Stimulated activated CD8-positive, alpha-beta memory T cell treated with anti-CD3 and anti-CD28 coated beads, Interleukin-4, amount 100 ng/mL, for 1 hour (primary cell): ENCODE results near the gene DIP2B.
"Not testable (repeated sequence)": the region's sequence is repeated elsewhere in the genome, so short reads cannot be mapped to it uniquely, and the experiment has no call there.

Experiments used
- DNase-seq, 2 donors: peaks; one replicate each; pipeline ENCODE4 v3.0.0-alpha.2; 2020; ENCODE audit warnings: low read depth in 2 of 2, low spot score in 1 of 2

DIP2B gene, protein sequence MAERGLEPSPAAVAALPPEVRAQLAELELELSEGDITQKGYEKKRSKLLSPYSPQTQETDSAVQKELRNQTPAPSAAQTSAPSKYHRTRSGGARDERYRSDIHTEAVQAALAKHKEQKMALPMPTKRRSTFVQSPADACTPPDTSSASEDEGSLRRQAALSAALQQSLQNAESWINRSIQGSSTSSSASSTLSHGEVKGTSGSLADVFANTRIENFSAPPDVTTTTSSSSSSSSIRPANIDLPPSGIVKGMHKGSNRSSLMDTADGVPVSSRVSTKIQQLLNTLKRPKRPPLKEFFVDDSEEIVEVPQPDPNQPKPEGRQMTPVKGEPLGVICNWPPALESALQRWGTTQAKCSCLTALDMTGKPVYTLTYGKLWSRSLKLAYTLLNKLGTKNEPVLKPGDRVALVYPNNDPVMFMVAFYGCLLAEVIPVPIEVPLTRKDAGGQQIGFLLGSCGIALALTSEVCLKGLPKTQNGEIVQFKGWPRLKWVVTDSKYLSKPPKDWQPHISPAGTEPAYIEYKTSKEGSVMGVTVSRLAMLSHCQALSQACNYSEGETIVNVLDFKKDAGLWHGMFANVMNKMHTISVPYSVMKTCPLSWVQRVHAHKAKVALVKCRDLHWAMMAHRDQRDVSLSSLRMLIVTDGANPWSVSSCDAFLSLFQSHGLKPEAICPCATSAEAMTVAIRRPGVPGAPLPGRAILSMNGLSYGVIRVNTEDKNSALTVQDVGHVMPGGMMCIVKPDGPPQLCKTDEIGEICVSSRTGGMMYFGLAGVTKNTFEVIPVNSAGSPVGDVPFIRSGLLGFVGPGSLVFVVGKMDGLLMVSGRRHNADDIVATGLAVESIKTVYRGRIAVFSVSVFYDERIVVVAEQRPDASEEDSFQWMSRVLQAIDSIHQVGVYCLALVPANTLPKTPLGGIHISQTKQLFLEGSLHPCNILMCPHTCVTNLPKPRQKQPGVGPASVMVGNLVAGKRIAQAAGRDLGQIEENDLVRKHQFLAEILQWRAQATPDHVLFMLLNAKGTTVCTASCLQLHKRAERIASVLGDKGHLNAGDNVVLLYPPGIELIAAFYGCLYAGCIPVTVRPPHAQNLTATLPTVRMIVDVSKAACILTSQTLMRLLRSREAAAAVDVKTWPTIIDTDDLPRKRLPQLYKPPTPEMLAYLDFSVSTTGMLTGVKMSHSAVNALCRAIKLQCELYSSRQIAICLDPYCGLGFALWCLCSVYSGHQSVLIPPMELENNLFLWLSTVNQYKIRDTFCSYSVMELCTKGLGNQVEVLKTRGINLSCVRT (N-terminal part only)

DNA sequence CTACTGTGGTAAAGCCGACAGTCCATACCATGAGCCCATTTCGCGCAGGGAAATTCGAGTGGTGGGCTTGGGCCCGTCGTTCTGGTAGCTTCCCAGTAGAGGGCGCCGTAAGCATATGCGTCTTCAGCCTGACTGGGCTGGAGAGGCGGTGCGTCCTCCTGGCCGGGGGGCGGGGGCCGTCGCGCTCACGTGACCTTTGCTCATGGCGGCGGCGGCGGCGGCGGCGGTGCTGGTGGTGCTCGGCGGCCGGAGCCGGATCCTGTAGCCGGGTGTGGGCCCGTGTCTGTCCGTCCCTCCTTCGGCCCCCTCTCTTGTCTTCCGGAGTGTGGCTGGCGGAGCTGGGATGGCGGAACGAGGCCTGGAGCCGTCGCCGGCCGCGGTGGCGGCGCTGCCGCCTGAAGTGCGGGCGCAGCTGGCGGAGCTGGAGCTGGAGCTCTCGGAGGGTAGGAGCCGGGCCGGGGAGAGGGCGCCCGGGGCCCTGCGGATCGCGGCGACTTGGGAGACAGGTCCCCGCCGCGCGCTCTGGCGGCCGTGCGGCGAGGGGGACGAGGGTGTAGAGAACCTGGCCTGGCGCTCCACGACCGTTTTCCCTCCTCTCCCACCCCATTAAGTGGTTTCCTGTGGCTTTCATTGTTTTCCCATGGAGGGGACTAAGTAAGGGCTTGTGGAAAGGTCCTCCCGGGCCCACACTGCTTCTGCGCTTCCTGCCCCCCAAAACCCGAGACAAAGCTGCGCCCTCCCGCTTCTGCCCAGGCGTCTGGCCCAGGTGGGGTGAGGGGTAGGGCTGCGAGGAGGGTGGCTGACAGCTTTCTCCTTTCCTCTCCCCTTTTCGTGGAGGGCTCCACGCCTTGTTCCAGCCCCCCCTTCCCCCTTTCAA lies at the start of gene DIP2B:
TSS of gene DIP2B (plus strand) at position 188 of the 877 bp plus-strand sequence. CDS start at position 344, 156 bp downstream.
- peak; percentile 93 to 94 for DNase-seq

DNA sequence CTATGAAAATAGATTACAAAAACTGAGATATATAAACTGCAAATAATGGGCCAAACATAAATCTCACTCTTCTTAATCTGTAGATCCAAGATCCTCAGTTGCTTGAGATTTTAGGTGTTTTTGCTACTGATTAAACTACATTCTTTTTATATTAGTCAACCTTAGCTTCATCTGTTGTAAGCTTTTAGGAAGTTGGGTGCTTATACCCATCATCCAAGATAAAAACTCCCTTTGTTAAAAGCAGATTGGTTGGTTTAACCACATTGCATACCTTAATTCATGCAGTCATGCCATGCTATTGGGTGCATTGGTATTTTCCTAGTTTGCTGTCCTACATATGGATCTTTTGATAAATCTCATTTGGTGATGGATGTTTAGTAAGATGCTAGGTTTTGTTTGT lies 46.2 kb upstream of the DIP2B start:
- no peak for DNase-seq

DNA sequence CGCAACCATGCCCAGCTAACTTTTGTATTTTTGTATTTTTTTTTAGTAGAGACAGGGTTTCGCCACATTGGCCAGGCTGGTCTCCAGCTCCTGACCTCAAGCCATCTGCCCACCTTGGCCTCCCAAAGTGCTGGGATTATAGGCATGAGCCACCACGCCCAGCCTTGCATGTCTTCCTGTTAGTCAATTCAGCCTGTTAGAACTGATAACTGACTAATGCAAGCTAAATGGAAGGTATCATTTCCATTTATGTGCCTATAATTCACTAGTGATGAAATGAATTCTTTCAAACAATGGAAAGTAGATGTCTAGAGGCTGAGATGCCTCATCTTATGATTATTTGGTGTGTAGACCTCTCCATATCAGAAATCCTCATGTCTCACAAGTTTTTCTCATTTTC lies 37.3 kb upstream of the DIP2B start:
- no peak for DNase-seq

DNA sequence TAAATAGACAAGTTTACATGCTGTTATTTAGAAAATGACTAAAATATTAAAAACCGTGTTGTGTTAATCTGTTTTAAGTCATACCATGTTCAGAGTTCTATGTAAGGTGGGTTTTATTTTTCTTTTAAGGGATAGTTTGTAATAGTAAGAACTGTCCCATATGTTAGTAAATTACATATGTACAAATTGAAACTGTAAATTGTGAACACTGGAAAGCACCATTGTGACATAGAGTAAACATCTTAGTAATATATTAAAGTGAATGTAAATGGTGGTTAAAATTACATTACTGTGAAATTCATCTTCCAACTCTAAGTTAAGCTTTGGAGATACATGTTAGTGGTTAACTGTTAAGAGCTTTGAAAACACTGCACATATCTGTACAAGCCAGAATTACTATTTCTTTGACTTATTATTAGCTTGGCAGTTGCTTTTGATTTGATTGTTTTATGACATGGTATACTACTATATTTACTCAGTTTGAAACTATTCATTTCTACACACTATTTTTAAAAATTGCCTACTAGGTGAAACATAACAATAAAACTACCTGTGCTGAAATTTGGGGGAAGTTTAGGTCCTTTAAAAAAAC lies 27.4 kb upstream of the DIP2B start:
- no peak for DNase-seq

DNA sequence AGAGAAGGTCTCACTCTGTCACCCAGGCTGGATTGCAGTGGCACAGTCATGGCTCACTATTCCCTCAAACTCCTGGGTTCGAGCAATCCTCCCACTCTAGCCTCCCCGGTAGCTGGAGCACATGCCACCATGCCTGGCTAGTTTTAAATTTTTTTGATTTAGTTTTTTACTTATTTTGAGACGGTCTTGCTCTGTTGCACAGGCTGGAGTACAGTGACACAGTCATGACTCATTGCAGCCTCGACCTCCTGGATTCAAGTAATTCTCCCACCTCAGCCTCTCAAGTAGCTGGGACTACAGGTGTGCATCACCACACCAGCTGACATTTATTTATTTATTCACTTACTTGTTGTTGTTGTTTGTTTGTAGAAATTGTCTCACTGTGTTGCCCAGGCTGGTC lies 22.2 kb upstream of the DIP2B start:
- DNase-seq, result no peak

DNA sequence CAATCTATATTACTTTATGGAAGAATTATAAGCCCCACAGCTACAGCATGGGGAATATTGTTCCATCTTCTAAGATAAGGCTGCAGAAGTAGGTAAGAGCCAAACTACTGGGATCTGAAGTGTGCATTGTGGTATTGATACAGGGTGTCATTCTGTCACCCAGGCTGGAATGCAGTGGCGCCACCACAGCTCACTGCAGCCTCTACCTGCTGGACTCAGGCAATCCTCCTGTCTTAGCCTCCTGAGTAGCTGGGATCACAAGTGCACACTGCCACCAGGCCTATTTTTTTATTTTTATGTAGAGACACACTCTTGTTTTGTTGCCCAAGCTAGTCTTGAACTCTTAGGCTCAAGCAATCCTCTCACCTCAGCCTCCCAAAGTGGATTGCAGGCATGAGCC lies 21.3 kb upstream of the DIP2B start:
- DNase-seq, result no peak

DNA sequence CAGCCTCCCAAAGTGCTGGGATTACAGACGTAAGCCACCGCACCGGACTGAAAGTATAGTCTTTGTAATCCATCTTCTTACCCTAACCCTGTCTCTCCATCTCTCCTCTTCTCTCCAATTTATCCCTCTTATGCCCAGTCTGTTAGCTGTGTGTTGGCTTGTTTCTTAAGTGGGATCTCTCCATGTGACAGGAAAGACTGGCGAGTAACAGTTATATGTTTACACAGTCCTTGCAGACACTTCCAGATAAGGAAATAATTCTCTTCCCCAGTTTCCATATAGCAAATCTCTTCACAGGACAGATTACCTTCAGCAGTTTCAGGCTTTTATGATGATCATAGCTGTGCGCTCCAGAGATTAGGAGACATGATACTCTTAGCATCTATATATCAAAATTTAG lies 16.0 kb upstream of the DIP2B start:
- no peak for DNase-seq

DNA sequence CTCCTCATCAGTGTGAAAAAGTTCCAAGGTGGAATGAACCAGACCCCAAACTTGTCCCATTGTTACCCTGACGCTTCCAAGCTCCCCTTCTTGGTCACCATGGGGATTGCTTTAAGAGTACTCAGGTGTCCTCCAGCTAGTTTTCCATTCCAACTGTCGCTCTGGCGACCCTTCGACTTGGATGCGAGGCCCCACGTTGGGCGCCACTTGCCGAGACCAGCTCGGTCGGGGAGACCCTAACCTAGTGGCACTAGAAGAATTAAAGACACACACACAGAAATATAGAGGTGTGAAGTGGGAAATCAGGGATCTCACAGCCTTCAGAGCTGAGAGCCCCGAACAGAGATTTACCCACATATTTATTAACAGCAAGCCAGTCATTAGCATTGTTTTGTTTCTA lies 6.7 kb upstream of the DIP2B start:
- not testable (repeated sequence) for DNase-seq

DNA sequence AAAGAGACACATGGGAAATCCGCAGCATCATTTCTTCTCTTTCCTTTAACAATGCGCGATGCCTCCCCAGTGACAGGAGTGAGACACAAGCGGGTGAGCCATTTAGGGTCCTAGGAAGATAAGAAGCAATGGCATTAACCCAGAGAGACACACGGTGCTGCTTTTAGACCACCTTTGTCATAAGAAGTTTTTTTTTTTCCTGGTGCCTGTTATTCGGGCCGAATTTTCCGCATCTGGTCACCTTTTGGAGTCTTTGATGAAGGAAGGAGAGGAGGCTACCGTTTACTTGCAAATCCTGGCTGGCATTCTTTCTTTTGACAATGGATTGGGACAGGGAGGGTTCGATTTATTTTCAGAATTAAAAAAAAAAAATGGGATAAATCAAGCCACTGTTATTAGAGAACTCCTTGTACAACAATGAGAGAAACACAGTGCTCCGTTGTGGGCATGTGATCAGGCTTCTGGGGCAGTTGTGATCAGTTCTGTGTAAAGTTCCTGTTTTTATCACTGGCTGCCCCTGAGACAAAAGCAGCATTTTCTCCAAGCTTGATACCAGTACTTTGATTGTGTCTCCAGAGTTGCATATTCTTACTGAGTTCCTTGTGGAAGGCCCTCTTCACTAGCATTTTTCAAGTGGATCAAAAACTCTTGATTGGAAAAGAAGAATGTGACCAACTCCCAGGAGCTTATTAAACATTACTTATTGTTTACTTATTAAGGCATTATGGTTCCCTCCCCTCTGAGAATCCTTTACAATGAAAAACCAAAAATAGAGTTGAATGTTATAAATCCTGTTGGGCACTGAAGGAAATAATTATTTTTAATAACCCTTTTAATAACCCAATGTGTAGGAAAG lies 1.1 kb downstream of the DIP2B start:
- no peak for DNase-seq

DNA sequence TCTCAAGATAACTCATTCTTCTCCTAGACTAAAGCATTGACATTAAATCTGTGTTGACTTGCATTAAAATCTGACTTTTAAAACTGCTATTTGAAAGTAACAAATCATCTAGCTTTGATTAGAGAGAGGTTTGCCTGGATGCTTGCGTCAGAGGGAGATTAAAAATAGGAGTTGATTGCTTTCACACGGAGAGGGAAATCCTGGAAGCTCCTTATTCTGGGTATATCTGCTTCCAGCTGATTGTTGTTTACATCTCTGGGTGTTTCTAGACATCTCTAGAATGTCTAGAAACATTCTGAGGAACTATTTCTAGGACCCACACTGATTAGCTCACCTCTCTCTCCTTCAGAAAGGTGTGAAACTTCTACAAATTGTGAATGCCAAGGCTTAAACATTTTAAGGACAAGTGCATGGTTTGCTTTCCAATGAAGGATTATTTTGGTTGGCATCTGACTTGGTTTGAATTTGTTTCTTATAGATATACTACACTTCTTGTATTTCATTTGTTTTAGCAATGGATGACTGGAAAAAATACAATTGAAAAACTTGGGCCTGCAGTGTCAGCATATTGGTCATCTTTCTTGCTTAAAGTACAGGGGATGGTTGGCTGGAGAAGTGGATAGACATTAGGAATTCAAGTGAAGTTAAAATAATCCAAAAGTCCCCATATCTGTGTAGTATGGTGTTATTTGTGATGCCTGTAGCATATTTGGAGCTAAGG lies 2.1 kb downstream of the DIP2B start:
- DNase-seq, result no peak

DNA sequence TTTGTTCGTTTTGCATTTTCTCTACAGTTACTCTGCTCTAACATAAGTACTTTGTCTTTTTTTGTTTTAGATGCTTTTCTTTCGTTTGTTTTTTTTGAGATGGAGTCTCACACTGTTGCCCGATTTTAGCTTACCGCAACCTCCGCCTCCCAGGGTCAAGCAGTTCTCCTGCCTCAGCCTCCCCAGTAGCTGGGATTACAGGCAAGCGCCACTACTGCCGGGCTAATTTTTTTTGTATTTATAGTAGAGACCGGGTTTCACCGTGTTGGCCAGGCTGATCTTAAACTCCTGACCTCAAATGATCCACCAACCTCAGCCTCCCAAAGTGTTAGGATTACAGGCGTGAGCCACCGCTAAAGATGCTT lies 2.7 kb downstream of the DIP2B start:
- no peak for DNase-seq

DNA sequence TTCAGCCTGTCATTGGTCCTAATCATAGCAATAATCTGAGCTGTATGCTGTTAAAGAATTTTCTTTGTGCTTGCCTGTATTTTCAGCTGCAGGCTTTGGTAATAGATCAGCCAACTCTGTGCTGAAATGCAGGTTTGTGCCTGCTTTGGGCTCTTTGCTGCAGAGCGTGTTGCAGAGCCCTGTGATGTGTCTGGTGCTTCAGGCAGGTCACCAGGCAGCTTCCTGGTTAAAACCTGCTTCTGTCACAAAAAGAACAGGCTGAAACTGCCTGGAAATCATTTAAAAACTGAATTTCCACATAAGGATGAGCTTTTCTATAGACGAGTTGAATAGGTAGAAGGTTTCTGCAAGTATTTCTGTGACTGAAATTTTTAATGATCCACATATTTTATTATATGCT lies 3.1 kb downstream of the DIP2B start:
- DNase-seq, result no peak

DNA sequence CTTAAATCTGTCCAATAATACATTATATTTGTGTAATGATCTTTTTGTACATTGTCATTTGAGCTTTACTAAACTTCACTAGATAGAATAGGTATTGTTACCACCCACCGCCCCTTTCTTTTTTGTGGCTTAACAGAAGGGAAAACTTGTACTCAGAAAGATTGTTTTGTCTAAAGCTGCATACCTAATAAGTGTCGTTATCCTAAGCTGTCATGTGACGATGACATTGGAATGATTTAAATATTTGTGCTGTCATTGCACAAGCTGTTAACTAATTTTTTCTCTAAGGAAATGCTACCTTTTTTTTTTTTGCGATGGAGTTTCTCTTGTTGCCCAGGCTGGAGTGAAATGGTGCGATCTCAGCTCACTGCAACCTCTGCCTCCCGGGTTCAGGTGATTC lies 3.6 kb downstream of the DIP2B start:
- DNase-seq, result no peak

DNA sequence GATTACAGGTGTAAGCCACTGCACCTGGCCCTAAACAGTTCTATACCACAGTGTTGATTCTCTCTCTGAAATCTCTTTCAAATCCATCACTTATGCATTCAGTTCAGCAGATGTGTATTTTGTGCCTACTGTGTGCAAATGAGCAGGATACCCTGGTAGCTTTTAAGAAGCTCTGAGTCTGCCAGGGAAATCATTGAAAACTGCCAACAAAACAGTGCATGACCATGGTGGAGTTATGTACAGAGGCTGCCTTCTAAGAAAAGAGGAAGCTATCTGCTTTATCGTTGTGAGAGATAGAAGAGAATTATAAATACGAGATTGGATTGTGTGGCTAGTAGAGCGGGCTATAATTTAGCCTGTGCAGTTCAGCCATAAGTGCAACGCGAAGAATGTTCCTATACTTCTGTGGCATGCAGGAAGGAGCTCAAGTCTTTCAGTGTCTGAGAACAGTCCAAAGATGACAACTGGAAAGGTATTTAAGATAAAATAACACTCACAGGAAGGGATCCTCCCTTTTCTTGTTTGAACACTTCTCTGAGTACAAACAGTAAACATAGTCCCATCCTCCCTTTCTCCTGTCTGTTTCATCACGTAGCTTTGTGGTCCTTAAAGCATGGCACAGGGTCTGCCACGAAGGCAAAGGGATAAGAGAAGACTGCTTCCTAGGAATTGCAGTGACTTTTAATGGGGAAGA lies 4.3 kb downstream of the DIP2B start:
- no peak for DNase-seq

DNA sequence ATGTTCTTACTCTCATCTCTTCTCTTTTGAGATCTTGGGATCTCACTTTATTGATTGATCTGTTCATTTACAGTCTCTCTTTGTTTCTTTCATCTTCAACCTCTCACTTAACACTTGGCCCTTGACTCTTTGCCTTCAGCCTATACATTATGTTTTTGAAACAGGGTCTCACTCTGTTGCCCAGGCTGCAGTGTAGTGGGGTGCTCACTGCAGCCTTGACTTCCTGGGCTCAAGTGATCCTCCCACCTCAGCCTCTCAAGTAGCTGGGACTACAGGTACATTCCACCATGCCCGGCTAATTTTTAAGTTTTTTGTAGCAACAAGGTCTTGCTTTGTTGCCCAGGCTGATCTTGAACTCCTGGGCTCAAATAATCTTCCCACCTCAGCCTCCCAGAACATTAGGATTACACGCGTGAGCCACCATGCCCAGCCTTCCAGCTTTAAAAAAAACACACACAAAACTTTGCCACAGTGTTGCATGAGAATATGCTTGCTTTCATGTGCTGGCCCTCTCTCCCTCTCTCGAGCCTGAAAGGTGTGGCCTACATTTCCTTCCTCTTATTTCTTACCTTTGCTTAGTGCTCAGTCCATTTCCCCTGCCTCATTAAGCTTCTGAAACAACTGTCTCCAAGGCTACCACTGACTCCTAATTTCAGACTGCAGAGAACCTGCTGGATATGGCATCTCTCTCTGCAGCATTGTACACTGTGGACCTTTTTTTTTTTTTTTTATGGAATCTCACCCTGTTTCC lies 9.9 kb downstream of the DIP2B start:
- no peak for DNase-seq

DNA sequence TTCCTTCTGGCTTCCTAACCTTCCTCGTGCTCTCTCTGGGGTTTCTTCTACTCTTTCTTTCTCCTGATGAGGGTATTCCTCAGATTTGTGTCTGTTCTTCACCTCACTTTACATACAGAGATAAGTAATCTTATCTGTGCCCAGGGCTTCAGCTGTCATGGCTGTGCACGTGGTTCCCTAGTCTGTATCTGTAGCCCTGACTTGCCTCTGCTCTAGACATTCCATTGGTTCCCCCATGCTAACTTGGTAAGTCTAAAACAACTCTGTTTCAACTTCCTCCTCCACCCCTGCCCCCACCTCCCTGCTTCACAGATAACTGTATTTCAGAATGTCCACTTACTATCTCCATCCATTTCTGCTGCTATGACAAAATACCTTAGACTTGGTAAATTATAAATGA lies 10.8 kb downstream of the DIP2B start:
- DNase-seq, result no peak

DNA sequence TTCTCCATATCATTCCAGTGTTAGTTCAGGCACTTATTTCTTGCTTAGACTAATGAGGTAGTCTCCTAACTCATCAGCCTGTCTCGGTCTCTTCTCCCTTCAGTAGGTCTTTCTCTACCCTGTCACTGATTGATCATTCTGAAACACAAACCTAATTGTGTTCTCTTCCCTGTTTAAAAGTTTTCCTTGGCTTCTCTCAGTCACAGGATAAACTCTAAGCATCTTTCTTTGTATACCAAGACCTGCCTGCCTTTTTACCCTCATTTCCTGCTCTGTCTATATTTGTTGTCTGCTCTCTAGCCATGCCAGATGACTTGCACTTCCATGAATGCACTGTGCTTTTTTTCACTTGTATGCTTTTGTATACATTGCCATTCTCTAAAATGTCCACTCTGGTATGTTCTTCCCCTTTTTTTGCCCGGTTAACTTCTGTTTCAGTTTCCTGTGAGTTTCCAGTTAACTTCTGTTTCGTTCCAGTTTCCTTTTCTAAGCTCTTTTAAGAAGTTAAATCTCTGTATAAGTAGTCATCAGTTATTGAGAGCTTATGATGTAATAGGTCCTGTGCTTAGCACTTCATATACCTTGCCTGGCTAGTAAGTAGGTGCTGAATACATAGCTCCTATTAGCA lies 12.8 kb downstream of the DIP2B start:
- DNase-seq, result no peak
